HK-2 (cell line): Measurements from ENCODE around the gene SCN9A.

Source experiments
- DNase-seq: peaks from one replicate; pipeline ENCODE4 v3.0.0-alpha.2; 2018; ENCODE audit not compliant: unreplicated experiment

SCN9A gene

GRCh38 chr2:166179201-166179600 is 196.5 kb downstream of the SCN9A start:
- DNase-seq: no peak

- no peak for DNase-seq
Measured at GRCh38 chr2:166173263-166173662, 202.5 kb downstream of the SCN9A start.

GRCh38 chr2:166171216-166171615 is 204.5 kb downstream of the SCN9A start:
- DNase-seq: no peak

GRCh38 chr2:166170356-166170755 is 205.4 kb downstream of the SCN9A start:
- DNase-seq: no peak

- DNase-seq: no peak
Measured at GRCh38 chr2:166167449-166167848, 208.3 kb downstream of the SCN9A start.

- no peak for DNase-seq
Measured at GRCh38 chr2:166163775-166164174, 212.0 kb downstream of the SCN9A start.

- no peak for DNase-seq
Measured at GRCh38 chr2:166158546-166158945, 217.2 kb downstream of the SCN9A start.

GRCh38 chr2:166157578-166157977 is 218.2 kb downstream of the SCN9A start:
- DNase-seq: no peak

- DNase-seq: no peak
Measured at GRCh38 chr2:166156985-166157490, 218.7 kb downstream of the SCN9A start.

GRCh38 chr2:166155589-166155988 is 220.2 kb downstream of the SCN9A start:
- no peak for DNase-seq

- DNase-seq: no peak
Measured at GRCh38 chr2:166154685-166155338, 220.9 kb downstream of the SCN9A start.

- no peak for DNase-seq
Measured at GRCh38 chr2:166152064-166152463, 223.7 kb downstream of the SCN9A start.

- DNase-seq: no peak
Measured at GRCh38 chr2:166148500-166149400, 227.0 kb downstream of the SCN9A start.

- no peak for DNase-seq
Measured at GRCh38 chr2:166147883-166148282, 227.9 kb downstream of the SCN9A start.
